ENCODE results near the gene SASH3.

Gene SASH3

GRCh38 chrX:129783291-129783713 lies 3.6 kb downstream of the SASH3 start:
- Histone ChIP-seq H3K56ac (ENCODE audit: low read length) (no peak overlapping the region), H3K23ac (ENCODE audit: low read length) (no peak overlapping the region), H3K79me2 (ENCODE audit: control insufficient read depth, insufficient read depth, low read length) (no peaks in the 10 kb centered on the region), H2BK15ac (replicated peaks; ENCODE audit: low read depth) (no peak overlapping the region), H2BK5ac (ENCODE audit: low read length) (no peak overlapping the region), H3K4me1 (ENCODE audit: control insufficient read depth, low read depth, low read length) (no peaks in the 10 kb centered on the region), H2AK5ac (ENCODE audit: low read length) (no peak overlapping the region), H3K4me3 (ENCODE audit: low read length) (no peak overlapping the region), H3K27ac (ENCODE audit: low read depth, low read length) (no peak overlapping the region), H3K79me1 (ENCODE audit: low read length) (no peaks in the 10 kb centered on the region), H4K5ac (ENCODE audit: low read length) (no peak overlapping the region), H3K4me2 (ENCODE audit: low read length) (no peak overlapping the region), H3K18ac (ENCODE audit: low read length) (no peak overlapping the region), H3K4ac (ENCODE audit: low read depth, low read length) (no peak overlapping the region), H3K27me3 (ENCODE audit: insufficient read depth, low read length, poor library complexity) (no peaks in the 10 kb centered on the region), H2BK120ac (ENCODE audit: low read depth, low read length) (no peak overlapping the region), H3K9ac (ENCODE audit: low read length) (no peak overlapping the region), H3K36me3 (ENCODE audit: control insufficient read depth, insufficient read depth, low read length) (no peaks in the 10 kb centered on the region), H4K8ac (ENCODE audit: low read depth, low read length) (no peak overlapping the region)
- DNase-seq = no peak
- WGBS (ENCODE audit: extremely low coverage, insufficient coverage, low lambda C conversion rate) = no CpG with 5 or more reads among the region's 11 CpGs

- H3K4me2 ChIP-seq (ENCODE audit: low read length) = no peak overlapping the region
- no peaks in the 10 kb centered on the region for H3K4me1 ChIP-seq (ENCODE audit: control insufficient read depth, low read depth, low read length)
- no peaks in the 10 kb centered on the region for H3K79me1 ChIP-seq (ENCODE audit: low read length)
- no peak overlapping the region for H3K9ac ChIP-seq (ENCODE audit: low read length)
- H3K56ac ChIP-seq (ENCODE audit: low read length) = no peak overlapping the region
- no peak overlapping the region for H2BK15ac ChIP-seq (replicated peaks; ENCODE audit: low read depth)
- no peaks in the 10 kb centered on the region for H3K79me2 ChIP-seq (ENCODE audit: control insufficient read depth, insufficient read depth, low read length)
- no peak overlapping the region for H2BK5ac ChIP-seq (ENCODE audit: low read length)
- no peak overlapping the region for H3K4me3 ChIP-seq (ENCODE audit: low read length)
- no peak overlapping the region for H3K18ac ChIP-seq (ENCODE audit: low read length)
- no CpG with 5 or more reads among the region's 7 CpGs for WGBS (ENCODE audit: extremely low coverage, insufficient coverage, low lambda C conversion rate)
- H2BK120ac ChIP-seq (ENCODE audit: low read depth, low read length) = no peak overlapping the region
- H2AK5ac ChIP-seq (ENCODE audit: low read length) = no peak overlapping the region
- H4K8ac ChIP-seq (ENCODE audit: low read depth, low read length) = no peak overlapping the region
- H4K5ac ChIP-seq (ENCODE audit: low read length) = no peak overlapping the region
- no peaks in the 10 kb centered on the region for H3K27me3 ChIP-seq (ENCODE audit: insufficient read depth, low read length, poor library complexity)
- H3K4ac ChIP-seq (ENCODE audit: low read depth, low read length) = no peak overlapping the region
- DNase-seq = no peak
- H3K36me3 ChIP-seq (ENCODE audit: control insufficient read depth, insufficient read depth, low read length) = no peaks in the 10 kb centered on the region
- H3K23ac ChIP-seq (ENCODE audit: low read length) = no peak overlapping the region
- no peak overlapping the region for H3K27ac ChIP-seq (ENCODE audit: low read depth, low read length)
Observed at GRCh38 chrX:129784371-129784770, 4.6 kb downstream of the SASH3 start.

GRCh38 chrX:129785160-129785947 lies 5.6 kb downstream of the SASH3 start:
- H3K18ac ChIP-seq (ENCODE audit: low read length) = no peak overlapping the region
- H3K4me3 ChIP-seq (ENCODE audit: low read length) = no peak overlapping the region
- no peak overlapping the region for H3K4ac ChIP-seq (ENCODE audit: low read depth, low read length)
- H2BK5ac ChIP-seq (ENCODE audit: low read length) = no peak overlapping the region
- H4K8ac ChIP-seq (ENCODE audit: low read depth, low read length) = no peak overlapping the region
- H2AK5ac ChIP-seq (ENCODE audit: low read length) = no peak overlapping the region
- H3K36me3 ChIP-seq (ENCODE audit: control insufficient read depth, insufficient read depth, low read length) = no peaks in the 10 kb centered on the region
- no CpG with 5 or more reads among the region's 11 CpGs for WGBS (ENCODE audit: extremely low coverage, insufficient coverage, low lambda C conversion rate)
- H3K4me1 ChIP-seq (ENCODE audit: control insufficient read depth, low read depth, low read length) = no peaks in the 10 kb centered on the region
- no peak overlapping the region for H4K5ac ChIP-seq (ENCODE audit: low read length)
- no peaks in the 10 kb centered on the region for H3K79me2 ChIP-seq (ENCODE audit: control insufficient read depth, insufficient read depth, low read length)
- H2BK15ac ChIP-seq (replicated peaks; ENCODE audit: low read depth) = no peak overlapping the region
- no peak overlapping the region for H3K23ac ChIP-seq (ENCODE audit: low read length)
- no peaks in the 10 kb centered on the region for H3K79me1 ChIP-seq (ENCODE audit: low read length)
- no peak overlapping the region for H3K4me2 ChIP-seq (ENCODE audit: low read length)
- DNase-seq = no peak
- H3K27me3 ChIP-seq (ENCODE audit: insufficient read depth, low read length, poor library complexity) = no peaks in the 10 kb centered on the region
- no peak overlapping the region for H3K9ac ChIP-seq (ENCODE audit: low read length)
- no peak overlapping the region for H3K27ac ChIP-seq (ENCODE audit: low read depth, low read length)
- H3K56ac ChIP-seq (ENCODE audit: low read length) = no peak overlapping the region
- H2BK120ac ChIP-seq (ENCODE audit: low read depth, low read length) = no peak overlapping the region

GRCh38 chrX:129786210-129786651 lies 6.5 kb downstream of the SASH3 start:
- Histone ChIP-seq H4K5ac (ENCODE audit: low read length) (no peak overlapping the region), H3K4ac (ENCODE audit: low read depth, low read length) (no peak overlapping the region), H3K27me3 (ENCODE audit: insufficient read depth, low read length, poor library complexity) (no peaks in the 10 kb centered on the region), H3K4me2 (ENCODE audit: low read length) (no peak overlapping the region), H3K4me3 (ENCODE audit: low read length) (no peak overlapping the region), H3K79me1 (ENCODE audit: low read length) (no peaks in the 10 kb centered on the region), H2BK120ac (ENCODE audit: low read depth, low read length) (no peak overlapping the region), H2AK5ac (ENCODE audit: low read length) (no peak overlapping the region), H2BK15ac (replicated peaks; ENCODE audit: low read depth) (no peak overlapping the region), H2BK5ac (ENCODE audit: low read length) (no peak overlapping the region), H3K23ac (ENCODE audit: low read length) (no peak overlapping the region), H3K56ac (ENCODE audit: low read length) (no peak overlapping the region), H3K36me3 (ENCODE audit: control insufficient read depth, insufficient read depth, low read length) (no peaks in the 10 kb centered on the region), H3K27ac (ENCODE audit: low read depth, low read length) (no peak overlapping the region), H3K4me1 (ENCODE audit: control insufficient read depth, low read depth, low read length) (no peaks in the 10 kb centered on the region), H3K18ac (ENCODE audit: low read length) (no peak overlapping the region), H3K79me2 (ENCODE audit: control insufficient read depth, insufficient read depth, low read length) (no peaks in the 10 kb centered on the region), H4K8ac (ENCODE audit: low read depth, low read length) (no peak overlapping the region), H3K9ac (ENCODE audit: low read length) (no peak overlapping the region)
- no CpG with 5 or more reads among the region's 3 CpGs for WGBS (ENCODE audit: extremely low coverage, insufficient coverage, low lambda C conversion rate)
- no peak for DNase-seq

GRCh38 chrX:129787336-129788055 lies 7.7 kb downstream of the SASH3 start:
- Histone ChIP-seq H2BK15ac (replicated peaks; ENCODE audit: low read depth) (no peak overlapping the region), H3K56ac (ENCODE audit: low read length) (no peak overlapping the region), H3K79me2 (ENCODE audit: control insufficient read depth, insufficient read depth, low read length) (no peaks in the 10 kb centered on the region), H2BK120ac (ENCODE audit: low read depth, low read length) (no peak overlapping the region), H3K4ac (ENCODE audit: low read depth, low read length) (no peak overlapping the region), H3K4me1 (ENCODE audit: control insufficient read depth, low read depth, low read length) (no peaks in the 10 kb centered on the region), H2AK5ac (ENCODE audit: low read length) (no peak overlapping the region), H3K23ac (ENCODE audit: low read length) (no peak overlapping the region), H3K27me3 (ENCODE audit: insufficient read depth, low read length, poor library complexity) (no peaks in the 10 kb centered on the region), H3K36me3 (ENCODE audit: control insufficient read depth, insufficient read depth, low read length) (no peaks in the 10 kb centered on the region), H2BK5ac (ENCODE audit: low read length) (no peak overlapping the region), H3K18ac (ENCODE audit: low read length) (no peak overlapping the region), H3K4me3 (ENCODE audit: low read length) (no peak overlapping the region), H3K79me1 (ENCODE audit: low read length) (no peaks in the 10 kb centered on the region), H4K5ac (ENCODE audit: low read length) (no peak overlapping the region), H3K9ac (ENCODE audit: low read length) (no peak overlapping the region), H3K4me2 (ENCODE audit: low read length) (no peak overlapping the region), H3K27ac (ENCODE audit: low read depth, low read length) (no peak overlapping the region), H4K8ac (ENCODE audit: low read depth, low read length) (no peak overlapping the region)
- WGBS (ENCODE audit: extremely low coverage, insufficient coverage, low lambda C conversion rate) = no CpG with 5 or more reads among the region's 11 CpGs
- DNase-seq = peak; percentile 35

Measured in mesendoderm (in vitro differentiated cells).